GM23338 (cell line): ENCODE results near the gene RIPOR3. TPM values are rescaled to one million over a fixed set of nuclear protein-coding genes. Genes with fewer than 3 reads are reported as not detected.

ENCODE experiments used
- ATAC-seq: fragments of 200-7000 bp; cut with Tn5 transposase; 3 replicates; pipeline ENCODE4 v1.9.1; 2020
- DNase-seq: peaks from one replicate; pipeline ENCODE4 v3.0.0-alpha.2; 2015; ENCODE audit warnings: low spot score
- H2AFZ ChIP-seq: fragments of 200-600 bp; sonication (generic); 2 replicates; pipeline ENCODE4 v1.8.0; 2016; ENCODE audit warnings: antibody characterized with exemption, mild to moderate bottlenecking, moderate library complexity
- H3F3A ChIP-seq: fragments of 200-600 bp; sonication (generic); replicated peaks from 2 replicates; pipeline ENCODE4 v1.8.0; 2017; ENCODE audit warnings: antibody characterized with exemption, mixed run types, low read depth
- H3K27ac ChIP-seq: fragments of 200-600 bp; sonication (generic); 2 replicates; pipeline ENCODE4 v1.6.1; 2016; ENCODE audit warnings: low read depth
- H3K27me3 ChIP-seq: fragments of 200-600 bp; sonication (generic); 2 replicates; pipeline ENCODE4 v1.8.0; 2016; ENCODE audit warnings: mild to moderate bottlenecking, mixed run types, moderate library complexity; ENCODE audit not compliant: insufficient read depth
- H3K36me3 ChIP-seq: fragments of 200-600 bp; sonication (generic); 2 replicates; pipeline ENCODE4 v1.8.0; 2016; ENCODE audit warnings: mild to moderate bottlenecking; ENCODE audit not compliant: insufficient read depth
- H3K4me1 ChIP-seq: fragments of 200-600 bp; sonication (generic); 2 replicates; pipeline ENCODE4 v1.8.0; 2016; ENCODE audit warnings: mild to moderate bottlenecking, moderate library complexity; ENCODE audit not compliant: insufficient read depth
- H3K4me2 ChIP-seq: fragments of 200-600 bp; sonication (generic); 2 replicates; pipeline ENCODE4 v1.7.1; 2017; ENCODE audit warnings: mixed run types
- H3K4me3 ChIP-seq: fragments of 200-600 bp; sonication (generic); 2 replicates; pipeline ENCODE4 v1.6.1; 2016; ENCODE audit warnings: mixed run types
- H3K79me2 ChIP-seq: fragments of 200-600 bp; sonication (generic); replicated peaks from 2 replicates; pipeline ENCODE4 v1.8.0; 2017; ENCODE audit warnings: mild to moderate bottlenecking; ENCODE audit not compliant: insufficient read depth
- H3K9me2 ChIP-seq: fragments of 200-600 bp; sonication (generic); 2 replicates; pipeline ENCODE4 v1.8.0; 2017; ENCODE audit not compliant: insufficient read depth
- H4K20me1 ChIP-seq: fragments of 200-600 bp; sonication (generic); replicated peaks from 2 replicates; pipeline ENCODE4 v1.8.0; 2017; ENCODE audit warnings: mild to moderate bottlenecking; ENCODE audit not compliant: insufficient read depth
- H3K27ac Mint-ChIP-seq: 2 replicates; pipeline ENCODE4 v1.8.0; 2020; ENCODE audit warnings: inconsistent platforms, mild to moderate bottlenecking, moderate library complexity, mixed read lengths
- H3K27me3 Mint-ChIP-seq: 3 replicates; pipeline ENCODE4 v1.8.0; 2022; ENCODE audit warnings: low read depth, mild to moderate bottlenecking, moderate library complexity, mixed read lengths, inconsistent platforms; ENCODE audit not compliant: insufficient read depth, poor library complexity
- H3K36me3 Mint-ChIP-seq: 3 replicates; pipeline ENCODE4 v1.8.0; 2021; ENCODE audit warnings: low read depth, mild to moderate bottlenecking, inconsistent platforms, moderate library complexity, mixed read lengths
- H3K4me1 Mint-ChIP-seq: 3 replicates; pipeline ENCODE4 v1.8.0; 2020; ENCODE audit warnings: mild to moderate bottlenecking, inconsistent platforms, mixed read lengths
- H3K4me3 Mint-ChIP-seq: 3 replicates; pipeline ENCODE4 v1.8.0; 2021; ENCODE audit warnings: moderate library complexity, mild to moderate bottlenecking, inconsistent platforms, mixed read lengths
- H3K9me3 Mint-ChIP-seq: 3 replicates; pipeline ENCODE4 v1.8.0; 2020; ENCODE audit warnings: moderate library complexity, mild to moderate bottlenecking, inconsistent platforms, mixed read lengths
- CTCF ChIP-seq, 2 experiments: fragments of 200-600 bp in 1 of 2; sonication (generic) in 1 of 2; conservative IDR thresholded peaks; 2 replicates each; pipeline versions ENCODE4 v1.5.1 to v1.6.1; 2016 to 2017; ENCODE audit warnings: antibody characterized with exemption in 2 of 2, low read depth in 2 of 2, mild to moderate bottlenecking in 2 of 2, moderate library complexity in 1 of 2
- EZH2 ChIP-seq: fragments of 200-600 bp; sonication (generic); IDR thresholded peaks from one replicate; pipeline ENCODE4 v1.8.0; 2017; ENCODE audit warnings: antibody characterized with exemption, mild to moderate bottlenecking, low read depth; ENCODE audit not compliant: unreplicated experiment
- EZH2phosphoT487 ChIP-seq: fragments of 200-600 bp; sonication (generic); IDR thresholded peaks from one replicate; pipeline ENCODE4 v1.8.1; 2018; ENCODE audit warnings: antibody characterized with exemption; ENCODE audit not compliant: unreplicated experiment
- JUNB ChIP-seq: IDR thresholded peaks from one replicate; pipeline ENCODE4 v1.6.1; 2016; ENCODE audit warnings: antibody characterized with exemption; ENCODE audit not compliant: unreplicated experiment
- NANOG ChIP-seq: IDR thresholded peaks from 2 replicates; pipeline ENCODE4 v1.6.1; 2016; ENCODE audit warnings: antibody characterized with exemption, borderline replicate concordance
- POLR2AphosphoS5 ChIP-seq: IDR thresholded peaks from 2 replicates; pipeline ENCODE4 v1.6.1; 2016; ENCODE audit warnings: antibody characterized with exemption, low read depth
- REST ChIP-seq: IDR thresholded peaks from one replicate; pipeline ENCODE4 v1.6.1; 2018; ENCODE audit warnings: antibody characterized with exemption; ENCODE audit not compliant: unreplicated experiment
- STAT1 ChIP-seq: IDR thresholded peaks from one replicate; pipeline ENCODE4 v1.6.1; 2016; ENCODE audit warnings: antibody characterized with exemption; ENCODE audit not compliant: unreplicated experiment
- ZNF331 ChIP-seq: fragments of 250-450 bp; sonication (Bioruptor Pico); IDR thresholded peaks from 2 replicates; pipeline ENCODE4 v1.5.0; 2020; ENCODE audit warnings: low read depth, mild to moderate bottlenecking, moderate library complexity
- polyA plus RNA-seq: library from polyadenylated mRNA; unstranded; fragments of >200 nt; fragmentation: Nextera tagmentation; extraction: Ambion mirVana; gene quantifications from 2 replicates; pipeline ENCODE4 v1.2.1, GENCODE V29; 2016
- total RNA-seq: library from RNA; depleted of rRNA; stranded (reverse); fragments of >200 nt; shearing (Covaris generic); gene quantifications from 2 replicates; pipeline ENCODE4 v1.2.3, GENCODE V29; 2014
- TF ChIP-seq, protein P1 (sequence below): IDR thresholded peaks from 2 replicates; pipeline ENCODE4 v1.6.1; 2016; ENCODE audit warnings: antibody characterized with exemption

Gene RIPOR3
- total and polyA plus RNA-seq, 2 experiments from 2014 or later: 4.9 to 6.3 TPM

DNA sequence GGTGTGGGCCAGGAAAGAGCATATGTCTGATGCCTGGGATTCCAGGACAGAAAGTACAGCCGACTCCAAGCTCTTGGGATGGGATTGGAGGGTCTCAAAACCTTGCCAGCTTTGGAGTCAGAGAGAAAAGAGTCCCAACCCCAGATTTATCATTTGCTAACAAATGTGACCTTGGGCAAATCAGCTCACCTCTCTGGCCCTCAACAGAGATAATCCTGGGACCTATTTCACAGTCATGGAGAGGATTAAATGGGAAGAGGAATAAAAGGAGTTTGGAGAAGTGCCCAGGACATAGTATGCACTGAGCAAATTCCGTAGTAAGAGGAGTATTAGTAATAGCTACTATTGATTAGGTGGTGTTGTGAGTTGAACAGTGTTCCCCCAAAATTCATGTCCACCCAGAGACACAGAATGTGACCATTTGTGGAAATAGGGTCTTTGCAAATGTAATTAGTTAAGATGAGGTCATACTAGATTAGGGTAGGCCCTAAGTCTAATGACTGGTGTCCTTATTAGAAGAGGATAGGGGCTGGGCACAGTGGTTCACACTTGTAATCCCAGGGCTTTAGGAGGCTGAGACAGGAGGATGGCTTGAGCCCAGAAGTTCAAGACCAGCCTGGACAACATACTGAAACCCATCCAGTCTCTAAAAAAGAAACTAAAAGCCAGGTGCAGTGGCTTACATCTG, 17.1 kb downstream of the RIPOR3 start:
- H3K4me3 ChIP-seq: no peak overlapping the region
- H3K4me3 Mint-ChIP-seq: no peak overlapping the region
- H3K27me3 Mint-ChIP-seq: peaks cover 9% of the 10 kb centered on the region
- H2AFZ ChIP-seq: no peak overlapping the region
- no peaks in the 10 kb centered on the region; the same call in 2 of the 3 replicates for H3K9me3 Mint-ChIP-seq
- no peaks in the 10 kb centered on the region for H3K36me3 Mint-ChIP-seq
- peaks cover 5% of the 10 kb centered on the region; the same call in 1 of the 2 replicates for H3K4me1 ChIP-seq
- no peak overlapping the region for H3K4me2 ChIP-seq
- H3K9me2 ChIP-seq: no peaks in the 10 kb centered on the region
- H3K27ac Mint-ChIP-seq: no peak overlapping the region
- peaks cover 16% of the 10 kb centered on the region; the same call in 2 of the 3 replicates for H3K4me1 Mint-ChIP-seq
- H4K20me1 ChIP-seq: no peaks in the 10 kb centered on the region
- H3F3A ChIP-seq: no peaks in the 10 kb centered on the region; the same call in 1 of the 2 replicates
- TF ChIP-seq ZNF331: no peak
- no peak for TF ChIP-seq JUNB
- no peaks in the 10 kb centered on the region for H3K79me2 ChIP-seq
- no peak for DNase-seq
- H3K36me3 ChIP-seq: no peaks in the 10 kb centered on the region
- H3K27ac ChIP-seq: no peak overlapping the region
- no peak for ATAC-seq
- H3K27me3 ChIP-seq: no peaks in the 10 kb centered on the region

GRCh38 chr20:50673466-50674137, 17.7 kb downstream of the RIPOR3 start:
- H2AFZ ChIP-seq: no peak overlapping the region
- no peaks in the 10 kb centered on the region for H3K9me2 ChIP-seq
- DNase-seq: no peak
- Mint-ChIP-seq H3K9me3 (no peaks in the 10 kb centered on the region; the same call in 2 of the 3 replicates), H3K27ac (no peak overlapping the region), H3K36me3 (no peaks in the 10 kb centered on the region), H3K4me3 (no peak overlapping the region), H3K27me3 (peaks cover 13% of the 10 kb centered on the region), H3K4me1 (peaks cover 17% of the 10 kb centered on the region; the same call in 2 of the 3 replicates)
- H3K27me3 ChIP-seq: no peaks in the 10 kb centered on the region
- no peak for ATAC-seq
- H3K36me3 ChIP-seq: no peaks in the 10 kb centered on the region
- no peaks in the 10 kb centered on the region; the same call in 1 of the 2 replicates for H3F3A ChIP-seq
- no peak overlapping the region for H3K27ac ChIP-seq
- H4K20me1 ChIP-seq: no peaks in the 10 kb centered on the region
- TF ChIP-seq ZNF331 (no peak), NANOG (no peak)
- H3K79me2 ChIP-seq: no peaks in the 10 kb centered on the region
- no peak overlapping the region for H3K4me3 ChIP-seq
- H3K4me1 ChIP-seq: peaks cover 5% of the 10 kb centered on the region; the same call in 1 of the 2 replicates
- H3K4me2 ChIP-seq: no peak overlapping the region

- peaks cover under 1% of the 10 kb centered on the region; the same call in 1 of the 2 replicates for H3K4me1 ChIP-seq
- no peaks in the 10 kb centered on the region for H3K27me3 ChIP-seq
- H3K4me2 ChIP-seq: no peak overlapping the region
- H3K27ac ChIP-seq: no peak overlapping the region
- H3K9me2 ChIP-seq: no peaks in the 10 kb centered on the region
- no peaks in the 10 kb centered on the region; the same call in 2 of the 3 replicates for H3K9me3 Mint-ChIP-seq
- no peak overlapping the region for H3K4me3 Mint-ChIP-seq
- no peak for ATAC-seq
- H3F3A ChIP-seq: no peaks in the 10 kb centered on the region; the same call in 1 of the 2 replicates
- H3K36me3 Mint-ChIP-seq: no peaks in the 10 kb centered on the region
- H2AFZ ChIP-seq: no peak overlapping the region
- H3K27me3 Mint-ChIP-seq: peaks cover 17% of the 10 kb centered on the region
- no peaks in the 10 kb centered on the region for H3K36me3 ChIP-seq
- no peaks in the 10 kb centered on the region for H3K79me2 ChIP-seq
- H4K20me1 ChIP-seq: no peaks in the 10 kb centered on the region
- peaks cover 14% of the 10 kb centered on the region; the same call in 2 of the 3 replicates for H3K4me1 Mint-ChIP-seq
- DNase-seq: no peak
- H3K4me3 ChIP-seq: no peak overlapping the region
- no peak overlapping the region for H3K27ac Mint-ChIP-seq
- no peak for TF ChIP-seq ZNF331
- TF ChIP-seq POLR2AphosphoS5: no peak
- TF ChIP-seq JUNB: no peak
- no peak for TF ChIP-seq REST
- no peak for TF ChIP-seq STAT1
- TF ChIP-seq CTCF (conservative IDR thresholded peaks at IDR 0.05; ENCODE audit: low read depth in 2 of 2): no peak
- no peak for TF ChIP-seq EZH2
- TF ChIP-seq EZH2phosphoT487: no peak
- TF ChIP-seq, protein P1, sequence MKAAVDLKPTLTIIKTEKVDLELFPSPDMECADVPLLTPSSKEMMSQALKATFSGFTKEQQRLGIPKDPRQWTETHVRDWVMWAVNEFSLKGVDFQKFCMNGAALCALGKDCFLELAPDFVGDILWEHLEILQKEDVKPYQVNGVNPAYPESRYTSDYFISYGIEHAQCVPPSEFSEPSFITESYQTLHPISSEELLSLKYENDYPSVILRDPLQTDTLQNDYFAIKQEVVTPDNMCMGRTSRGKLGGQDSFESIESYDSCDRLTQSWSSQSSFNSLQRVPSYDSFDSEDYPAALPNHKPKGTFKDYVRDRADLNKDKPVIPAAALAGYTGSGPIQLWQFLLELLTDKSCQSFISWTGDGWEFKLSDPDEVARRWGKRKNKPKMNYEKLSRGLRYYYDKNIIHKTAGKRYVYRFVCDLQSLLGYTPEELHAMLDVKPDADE: no peak
- no peak for TF ChIP-seq NANOG
Measured at GRCh38 chr20:50673146-50673465, 18.2 kb downstream of the RIPOR3 start.
